ENCODE data around the gene ACYP2.
"Not testable (repeated sequence)": the region's sequence is repeated elsewhere in the genome, so short reads cannot be mapped to it uniquely, and the experiment has no call there.

The ACYP2 gene

DNA sequence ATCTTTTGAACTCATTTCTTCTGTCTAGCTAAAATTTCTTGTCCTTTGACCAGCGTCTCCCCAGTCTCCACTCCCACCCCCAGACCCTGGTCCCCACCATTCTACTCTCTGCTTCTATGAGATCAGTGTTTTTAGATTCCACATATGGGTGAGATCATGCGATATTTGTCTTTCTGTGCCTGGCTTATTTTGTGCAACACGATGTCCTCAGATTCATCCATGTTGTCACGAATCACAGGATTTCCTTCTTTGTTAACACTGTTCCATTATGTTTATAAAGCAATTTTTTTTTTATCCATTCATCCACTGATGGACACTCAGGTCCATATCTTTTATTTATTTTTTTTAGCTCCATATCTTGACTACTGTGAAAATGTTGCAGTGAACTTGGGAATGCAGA lies 16.0 kb upstream of the ACYP2 start:
- DNase-seq (ENCODE audit: low spot score): no peak

- no peak for DNase-seq (ENCODE audit: low spot score)
Measured at GRCh38 chr2:54099829-54100585, 15.4 kb upstream of the ACYP2 start.

DNA sequence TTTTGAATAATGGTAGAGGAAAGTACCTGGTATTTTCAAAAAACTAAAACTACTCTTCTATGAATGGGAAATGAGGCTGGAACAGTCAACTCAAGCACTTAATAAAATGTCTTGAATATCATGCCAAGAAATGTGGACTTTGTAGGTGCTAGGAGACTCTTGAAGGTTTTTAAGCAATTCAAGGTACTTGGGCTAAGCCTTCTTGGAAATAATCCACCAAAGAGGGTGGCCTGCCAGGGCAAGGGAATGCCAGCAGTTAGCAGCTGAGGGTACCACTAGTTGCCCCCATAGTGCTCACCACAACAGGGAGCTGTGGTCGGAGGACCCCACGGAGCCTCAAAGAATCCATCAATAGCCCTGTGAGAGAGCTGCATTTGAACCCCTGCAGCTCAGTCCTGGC lies 14.6 kb upstream of the ACYP2 start:
- DNase-seq (ENCODE audit: low spot score): no peak

- DNase-seq (ENCODE audit: low spot score): peak; percentile 74
Measured at GRCh38 chr2:54103454-54104314, 11.7 kb upstream of the ACYP2 start.

DNA sequence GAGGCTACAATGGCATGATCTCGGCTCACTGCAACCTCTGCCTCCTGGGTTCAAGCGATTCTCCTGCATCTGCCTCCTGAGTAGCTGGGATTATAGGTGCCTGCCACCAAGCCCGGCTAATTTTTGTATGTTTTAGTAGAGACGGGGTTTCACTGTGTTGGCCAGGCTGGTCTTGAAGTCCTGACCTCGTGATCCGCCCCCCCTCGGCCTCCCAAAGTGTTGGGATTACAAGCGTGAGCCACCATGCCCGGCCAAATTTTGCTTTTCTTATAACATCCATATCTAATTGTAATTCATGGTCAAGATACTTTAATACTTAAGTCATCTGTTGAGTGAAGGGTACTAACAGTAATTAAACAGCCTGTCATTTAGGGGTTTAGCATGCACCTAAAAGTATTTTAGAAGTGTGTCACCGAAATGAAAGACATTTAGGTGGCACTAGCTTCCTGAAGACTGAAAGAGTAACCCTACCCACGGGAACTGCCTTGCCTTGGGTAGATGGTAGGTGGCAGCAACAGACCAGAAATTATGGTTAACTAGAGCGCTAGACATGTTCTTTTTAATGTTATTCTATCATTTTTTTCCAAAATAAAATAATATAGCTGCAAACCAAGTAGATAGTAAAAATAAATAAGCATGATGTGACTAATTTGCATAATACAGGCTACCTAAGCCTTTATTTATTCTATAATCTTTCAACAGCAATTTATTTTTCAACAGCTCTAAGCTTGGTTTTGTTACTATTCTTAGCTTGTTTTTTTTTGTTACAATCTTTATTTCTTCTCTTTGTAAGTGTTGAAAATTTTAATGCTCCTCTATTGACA lies 8.6 kb upstream of the ACYP2 start:
- peak; percentile 50 for DNase-seq (ENCODE audit: low spot score)

- DNase-seq (ENCODE audit: low spot score): no peak
Measured at GRCh38 chr2:54107455-54107764, 8.0 kb upstream of the ACYP2 start.

DNA sequence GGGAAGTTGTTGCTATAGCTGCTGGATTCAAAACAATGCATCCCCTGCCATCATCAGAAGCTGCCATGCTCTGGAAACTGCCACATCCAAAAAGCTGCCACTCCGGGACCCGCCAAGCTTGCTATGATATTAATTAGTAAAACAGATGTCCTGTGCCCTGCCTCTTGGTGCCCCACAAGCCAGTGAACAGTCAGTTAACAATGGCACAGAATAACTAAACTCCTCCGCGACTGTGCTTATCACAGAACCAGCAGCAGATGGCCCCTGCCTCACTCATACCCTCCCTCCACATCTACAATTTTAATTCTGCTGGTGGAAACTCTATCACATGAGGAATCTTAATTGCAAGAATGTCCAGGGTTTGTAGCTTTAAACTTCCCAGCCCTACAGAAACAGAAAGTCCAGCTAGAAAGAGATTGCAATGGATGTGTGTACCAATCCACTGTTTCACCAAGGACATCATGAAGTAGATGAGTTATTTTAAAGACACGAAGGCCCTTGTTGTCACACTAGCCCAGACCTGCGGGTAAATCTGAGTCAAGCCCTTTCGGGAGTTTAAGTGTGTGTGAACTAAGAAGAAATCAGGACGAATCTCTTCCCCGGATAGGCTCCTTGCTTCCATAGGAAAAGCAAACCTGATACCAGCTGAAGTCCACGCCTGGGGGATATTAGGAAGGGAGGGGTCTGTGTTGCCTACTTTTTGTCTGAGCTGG lies 7.4 kb upstream of the ACYP2 start:
- no peak for DNase-seq (ENCODE audit: low spot score)

DNA sequence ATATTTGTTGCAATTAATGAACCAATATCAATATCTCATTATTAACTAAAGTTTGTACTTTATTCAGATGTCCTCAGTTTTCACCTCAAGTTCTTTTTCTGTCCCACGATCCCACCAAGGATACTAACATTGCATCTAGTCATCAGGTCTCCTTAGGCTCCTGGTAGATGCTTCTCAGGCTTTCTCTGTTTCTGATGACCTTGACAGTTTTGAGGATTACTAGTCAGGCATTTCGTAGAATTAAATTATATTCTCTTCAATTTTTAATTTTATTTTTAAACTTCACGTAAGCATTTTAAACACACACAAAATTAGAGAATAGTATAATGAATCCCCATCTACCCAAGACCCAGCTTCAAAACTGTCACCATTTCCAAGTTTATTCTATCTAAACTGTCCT lies 5.6 kb upstream of the ACYP2 start:
- no peak for DNase-seq (ENCODE audit: low spot score)

DNA sequence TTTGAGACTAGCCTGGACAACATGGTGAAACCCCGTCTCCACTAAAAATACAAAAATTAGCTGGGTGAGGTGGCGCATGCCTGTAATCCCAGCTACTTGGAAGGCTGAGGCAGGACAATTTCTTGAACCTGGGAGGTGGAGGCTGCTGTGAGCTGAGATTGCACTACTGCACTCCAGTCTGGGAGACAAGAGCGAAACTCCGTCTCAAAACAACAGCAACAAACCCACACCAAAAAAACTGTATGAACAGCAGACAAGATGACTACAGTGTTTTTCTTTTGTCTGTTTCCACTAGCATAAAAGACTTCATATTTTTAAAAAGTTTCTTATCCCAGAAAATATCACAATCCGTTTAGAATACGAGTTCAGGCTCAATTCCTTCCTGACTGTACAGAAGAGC lies 936 bp upstream of the ACYP2 start:
- not testable (repeated sequence) for DNase-seq (ENCODE audit: low spot score)

GRCh38 chr2:54114936-54115283 lies 505 bp upstream of the ACYP2 start:
- DNase-seq (ENCODE audit: low spot score): no peak

- not testable (repeated sequence) for DNase-seq (ENCODE audit: low spot score)
Measured at GRCh38 chr2:54116598-54116997, 1.2 kb downstream of the ACYP2 start.

DNA sequence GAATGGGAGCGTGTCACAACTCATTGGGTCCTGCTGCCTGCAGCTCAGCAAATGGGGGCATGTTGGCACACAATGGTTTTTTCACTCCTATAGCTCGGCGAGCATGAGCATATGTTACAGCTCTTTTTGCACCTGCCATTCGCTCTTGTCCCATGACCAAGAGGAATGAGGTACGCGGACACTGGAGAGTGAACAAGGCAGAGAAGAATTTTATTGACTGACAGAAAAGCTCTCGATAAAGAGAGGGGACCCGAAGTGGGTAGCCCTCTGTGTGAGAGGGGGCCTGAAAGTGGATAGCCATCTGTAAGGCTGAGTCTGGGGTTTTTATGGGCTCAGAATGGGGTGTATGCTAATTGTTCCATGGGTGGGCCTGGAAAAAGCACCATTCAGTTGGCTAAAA lies 5.5 kb downstream of the ACYP2 start:
- DNase-seq (ENCODE audit: low spot score): no peak

GRCh38 chr2:54122171-54122935 lies 6.9 kb downstream of the ACYP2 start:
- no peak for DNase-seq (ENCODE audit: low spot score)

GRCh38 chr2:54122939-54123338 lies 7.5 kb downstream of the ACYP2 start:
- DNase-seq (ENCODE audit: low spot score): peak; percentile 81

GRCh38 chr2:54127174-54127573 lies 11.8 kb downstream of the ACYP2 start:
- not testable (repeated sequence) for DNase-seq (ENCODE audit: low spot score)

DNA sequence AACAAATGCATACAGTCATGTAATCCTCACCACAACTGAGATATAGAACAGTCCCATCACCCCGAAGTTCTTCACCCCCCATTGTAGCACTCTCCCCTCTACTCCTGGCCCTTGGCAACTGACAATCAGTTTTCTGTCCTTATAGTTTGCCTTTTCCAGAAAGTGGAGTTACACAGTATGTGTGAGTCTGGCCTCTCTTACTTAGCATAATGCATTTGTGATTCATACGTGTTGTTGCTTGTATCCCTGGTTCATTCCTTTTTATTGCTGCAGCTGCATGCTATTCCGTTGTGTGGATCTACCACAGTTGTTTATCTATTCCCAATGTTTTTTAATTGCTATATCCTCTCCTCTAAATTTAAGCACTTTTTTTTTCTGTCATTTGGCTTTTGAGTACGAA lies 17.6 kb downstream of the ACYP2 start:
- no peak for DNase-seq (ENCODE audit: low spot score)

DNA sequence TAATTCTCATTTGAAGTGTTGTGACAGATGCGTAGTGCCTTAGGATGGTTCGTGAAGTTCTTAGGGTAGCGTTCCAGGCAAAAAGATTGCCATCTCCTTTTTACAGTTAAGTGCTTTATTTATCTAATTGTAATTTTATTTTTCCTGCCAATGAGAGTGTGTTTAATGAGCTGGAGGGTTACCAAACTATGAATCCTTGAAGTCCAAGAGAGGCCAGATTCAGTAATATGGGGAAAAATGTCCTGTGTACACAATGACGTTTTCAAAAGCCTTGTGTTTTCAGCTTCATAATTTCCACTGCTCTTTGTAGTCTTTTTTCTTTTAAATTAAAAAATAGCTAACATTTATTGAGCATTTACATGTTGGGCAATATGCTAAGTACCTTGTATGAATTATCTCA lies 23.8 kb downstream of the ACYP2 start:
- DNase-seq (ENCODE audit: low spot score): no peak

- no peak for DNase-seq (ENCODE audit: low spot score)
Measured at GRCh38 chr2:54143780-54144179, 28.4 kb downstream of the ACYP2 start.

DNA sequence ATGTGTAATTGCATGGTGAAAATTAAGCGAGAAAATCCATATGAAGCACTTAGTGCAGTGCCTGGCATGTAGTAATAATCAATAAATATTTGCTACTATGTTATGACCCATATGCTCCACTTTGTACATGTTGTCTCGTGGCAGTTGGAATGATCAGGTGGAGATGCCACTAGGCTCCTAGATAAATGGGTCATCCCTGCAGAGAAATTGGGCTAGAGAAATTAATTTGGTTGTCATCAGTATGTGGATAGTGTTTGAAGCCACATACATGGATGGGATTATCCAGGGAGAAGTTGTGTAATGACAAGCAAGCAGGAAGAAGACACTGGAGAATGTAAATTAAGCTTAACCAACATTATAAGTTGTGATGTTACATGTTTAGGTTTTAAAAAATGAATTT lies 33.0 kb downstream of the ACYP2 start:
- DNase-seq (ENCODE audit: low spot score): no peak

DNA sequence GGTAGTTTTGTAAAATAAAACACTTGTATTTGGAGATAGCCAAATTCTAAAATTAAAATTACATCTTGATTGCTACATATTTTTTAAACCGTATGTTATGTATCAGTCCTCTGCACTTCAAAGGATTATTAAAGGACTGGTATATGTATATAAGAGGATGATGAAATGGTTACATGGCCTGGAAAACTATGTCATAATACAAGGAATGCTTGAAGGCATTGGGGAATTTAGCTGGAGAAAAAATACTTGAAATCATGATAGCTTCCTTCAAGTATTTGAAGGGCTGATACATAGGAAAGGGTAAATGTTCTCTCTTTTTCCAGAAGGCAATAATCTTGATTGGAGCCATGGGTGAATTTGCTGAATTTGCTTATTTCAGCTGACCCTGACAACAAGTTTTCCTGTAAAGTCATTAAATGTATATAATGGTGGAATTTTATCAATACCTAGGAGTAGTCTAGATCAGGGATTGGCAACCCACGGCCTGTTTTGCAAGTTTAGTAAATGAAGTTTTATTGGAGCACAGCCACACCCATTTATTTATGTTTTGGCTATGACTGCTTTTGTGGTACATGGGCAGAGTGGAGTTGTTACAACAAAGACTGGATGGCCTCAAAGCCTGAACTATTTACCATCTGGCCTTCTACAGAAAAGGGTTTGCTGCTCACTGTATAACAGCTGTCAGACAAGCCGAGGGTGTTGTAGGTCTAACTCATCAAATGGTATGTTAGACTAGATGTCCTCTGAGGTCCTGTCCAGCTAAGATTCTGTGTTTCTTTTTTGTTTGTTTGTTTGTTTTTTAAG lies 34.4 kb downstream of the ACYP2 start:
- no peak for DNase-seq (ENCODE audit: low spot score)

DNA sequence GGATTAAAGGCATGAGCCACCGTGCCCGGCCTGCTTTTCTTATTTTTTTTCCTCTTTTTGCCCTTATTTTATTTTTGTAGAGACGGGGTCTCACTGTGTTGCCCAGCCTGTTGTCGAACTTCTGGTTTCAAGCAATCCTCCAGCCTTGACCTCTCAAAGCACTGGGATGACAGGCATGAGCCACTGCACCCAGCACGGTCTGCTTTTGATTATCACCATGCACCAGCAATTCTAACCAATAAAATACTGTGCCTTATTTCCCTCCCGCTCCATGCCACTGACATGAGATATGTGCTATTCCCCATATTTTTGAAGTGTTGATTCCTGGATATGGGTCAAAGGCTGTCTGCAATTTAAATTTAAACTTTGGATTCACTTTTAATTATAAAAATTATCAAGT lies 42.9 kb downstream of the ACYP2 start:
- no peak for DNase-seq (ENCODE audit: low spot score)

All from hepatic stellate cell (primary cell).